ENCODE data around the gene FOXL2NB.

FOXL2NB gene

DNA sequence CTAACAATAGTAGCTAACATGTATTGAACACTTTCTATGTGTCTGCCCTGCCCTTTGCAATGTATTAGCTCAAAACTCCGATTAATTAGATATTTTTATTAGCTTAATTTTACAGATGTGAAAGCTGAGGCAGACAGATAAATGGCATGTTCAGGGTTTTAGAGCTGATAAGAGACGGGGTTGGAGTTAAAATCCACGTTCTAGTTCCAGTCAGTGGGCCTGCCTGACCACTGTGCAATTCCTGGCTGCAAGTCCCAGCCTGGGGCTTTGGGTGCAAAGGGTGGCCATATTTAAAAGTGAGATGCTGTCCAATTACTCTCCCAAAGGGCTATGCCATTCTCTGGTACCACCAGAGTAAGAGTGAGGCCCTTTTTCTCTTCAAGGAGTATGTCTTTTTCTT, 33.3 kb upstream of the FOXL2NB start:
- Histone ChIP-seq H3K4me3 (ENCODE audit: low read depth, low read length) (no peak overlapping the region), H3K27ac (no peak overlapping the region), H3K36me3 (no peaks in the 10 kb centered on the region), H3K27me3 (ENCODE audit: insufficient read depth, low read depth, severe bottlenecking) (no peaks in the 10 kb centered on the region), H3K9me3 (ENCODE audit: severe bottlenecking) (no peaks in the 10 kb centered on the region)
- TF ChIP-seq, protein P1, sequence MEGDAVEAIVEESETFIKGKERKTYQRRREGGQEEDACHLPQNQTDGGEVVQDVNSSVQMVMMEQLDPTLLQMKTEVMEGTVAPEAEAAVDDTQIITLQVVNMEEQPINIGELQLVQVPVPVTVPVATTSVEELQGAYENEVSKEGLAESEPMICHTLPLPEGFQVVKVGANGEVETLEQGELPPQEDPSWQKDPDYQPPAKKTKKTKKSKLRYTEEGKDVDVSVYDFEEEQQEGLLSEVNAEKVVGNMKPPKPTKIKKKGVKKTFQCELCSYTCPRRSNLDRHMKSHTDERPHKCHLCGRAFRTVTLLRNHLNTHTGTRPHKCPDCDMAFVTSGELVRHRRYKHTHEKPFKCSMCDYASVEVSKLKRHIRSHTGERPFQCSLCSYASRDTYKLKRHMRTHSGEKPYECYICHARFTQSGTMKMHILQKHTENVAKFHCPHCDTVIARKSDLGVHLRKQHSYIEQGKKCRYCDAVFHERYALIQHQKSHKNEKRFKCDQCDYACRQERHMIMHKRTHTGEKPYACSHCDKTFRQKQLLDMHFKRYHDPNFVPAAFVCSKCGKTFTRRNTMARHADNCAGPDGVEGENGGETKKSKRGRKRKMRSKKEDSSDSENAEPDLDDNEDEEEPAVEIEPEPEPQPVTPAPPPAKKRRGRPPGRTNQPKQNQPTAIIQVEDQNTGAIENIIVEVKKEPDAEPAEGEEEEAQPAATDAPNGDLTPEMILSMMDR (IDR thresholded peaks at IDR 0.05; ENCODE audit: low read depth, low read length) = no peak
- DNase-seq = no peak

DNA sequence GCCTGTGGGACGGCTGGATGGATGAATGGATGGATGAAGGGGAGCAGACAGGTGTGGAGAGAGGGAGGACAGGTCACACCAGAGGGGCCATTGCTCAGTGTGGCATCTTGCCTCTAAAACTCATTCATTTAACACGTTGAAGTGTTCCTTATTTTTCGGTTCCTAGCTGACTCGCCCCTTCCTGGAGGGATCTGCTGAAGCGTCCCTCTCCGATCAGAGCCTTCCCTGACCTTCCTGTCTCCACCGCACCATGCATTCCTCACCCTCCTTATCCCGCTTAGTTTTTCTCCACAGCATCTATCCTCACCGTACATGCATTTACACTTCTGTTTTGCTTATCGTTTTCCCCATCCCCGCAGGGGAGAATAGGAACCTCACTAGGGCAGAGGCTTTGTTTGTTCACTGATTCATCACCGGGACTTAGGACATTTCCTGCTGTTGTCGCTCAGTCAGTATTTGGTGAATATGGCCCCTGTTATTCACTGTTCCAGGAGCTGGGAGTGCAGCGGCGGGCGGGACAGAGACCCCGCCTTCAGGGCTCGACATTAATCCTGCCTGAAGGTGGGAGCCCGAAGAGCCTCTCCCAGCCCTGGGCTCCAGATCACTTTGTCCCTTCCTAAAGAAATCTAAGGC, 32.0 kb upstream of the FOXL2NB start:
- Histone ChIP-seq H3K9me3 (ENCODE audit: severe bottlenecking) (no peaks in the 10 kb centered on the region), H3K36me3 (no peaks in the 10 kb centered on the region), H3K27ac (no peak overlapping the region; the same call in 1 of the 2 replicates), H3K4me3 (ENCODE audit: low read depth, low read length) (peak overlapping the region; percentile 94), H3K27me3 (ENCODE audit: insufficient read depth, low read depth, severe bottlenecking) (no peaks in the 10 kb centered on the region)
- TF ChIP-seq, protein P1 (IDR thresholded peaks at IDR 0.05; ENCODE audit: low read depth, low read length) = no peak
- no peak for DNase-seq

DNA sequence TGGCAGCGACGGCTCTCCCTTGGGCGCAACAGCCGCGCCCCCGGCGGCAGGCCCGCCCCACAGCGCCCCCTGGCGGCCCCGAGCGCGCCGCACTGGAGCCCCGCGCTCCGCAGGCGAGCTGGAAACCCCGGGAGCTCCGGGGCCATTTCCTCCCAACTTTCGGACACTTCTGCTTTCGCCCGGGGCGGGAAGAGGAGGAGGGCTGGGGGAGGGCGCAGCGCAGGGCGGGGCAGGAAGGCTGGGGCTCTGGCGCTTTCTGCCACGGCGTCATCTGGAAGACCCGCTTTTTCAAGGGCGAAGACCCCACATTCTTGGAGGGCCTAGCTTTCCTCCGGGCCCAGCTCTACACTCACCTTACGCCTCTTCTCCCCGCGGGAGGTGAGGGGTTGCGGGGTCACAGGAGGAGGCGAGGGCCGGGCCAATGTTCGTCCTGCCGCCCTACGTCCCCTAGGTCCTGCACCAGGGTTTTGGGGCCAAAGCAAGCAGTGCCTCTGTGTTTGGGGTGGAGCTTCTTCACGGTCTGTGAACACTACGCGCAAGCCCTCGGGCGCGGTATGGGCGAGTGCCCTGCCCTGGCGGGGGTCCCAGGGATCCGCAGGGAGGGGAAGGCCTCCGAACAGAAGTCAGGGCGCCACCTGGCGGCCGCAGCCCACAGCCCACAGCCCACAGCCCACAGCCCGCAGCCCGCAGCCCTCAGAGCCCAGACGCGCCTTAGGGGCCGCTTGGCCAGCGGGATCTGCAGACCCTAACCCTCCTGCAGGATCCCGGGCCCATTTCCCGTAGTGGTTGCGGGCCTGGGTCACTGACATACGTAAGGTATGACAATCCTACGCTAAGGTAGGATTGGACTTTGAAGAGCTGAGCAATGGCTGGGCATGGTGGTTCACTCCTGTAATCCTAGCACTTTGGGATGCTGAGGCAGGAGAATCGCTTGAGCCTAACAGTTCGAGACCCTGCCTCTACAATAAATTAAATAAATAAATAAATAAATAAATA, 31.2 kb upstream of the FOXL2NB start:
- peak overlapping the region; percentile 94 for H3K4me3 ChIP-seq (ENCODE audit: low read depth, low read length)
- TF ChIP-seq, protein P1 (IDR thresholded peaks at IDR 0.05; ENCODE audit: low read depth, low read length) = peak; percentile 85
- peak overlapping the region; percentile 58 for H3K27ac ChIP-seq
- H3K9me3 ChIP-seq (ENCODE audit: severe bottlenecking) = no peaks in the 10 kb centered on the region
- DNase-seq = peak; percentile 89
- H3K36me3 ChIP-seq = no peaks in the 10 kb centered on the region
- H3K27me3 ChIP-seq (ENCODE audit: insufficient read depth, low read depth, severe bottlenecking) = no peaks in the 10 kb centered on the region

DNA sequence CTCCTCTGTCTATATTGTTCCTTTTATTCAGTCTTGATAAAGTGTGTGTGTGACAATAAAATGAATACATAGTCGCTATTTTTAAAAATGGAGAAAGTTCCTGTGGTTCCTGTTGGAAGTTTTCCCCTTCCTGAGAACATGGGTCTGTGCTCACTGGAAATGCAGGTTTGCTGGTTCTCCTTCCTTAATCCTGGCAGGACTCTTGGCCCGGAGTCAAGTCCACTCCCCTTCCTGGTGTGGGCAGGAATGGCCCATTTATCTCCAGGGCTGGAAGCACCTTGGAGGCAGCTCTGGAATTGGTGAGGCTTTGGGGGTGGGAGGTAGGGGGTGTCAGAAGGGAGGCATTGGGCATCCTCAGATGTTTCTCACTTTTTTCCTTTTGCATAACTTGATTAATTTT, 30.2 kb upstream of the FOXL2NB start:
- Histone ChIP-seq H3K36me3 (no peaks in the 10 kb centered on the region), H3K4me3 (ENCODE audit: low read depth, low read length) (no peak overlapping the region), H3K27me3 (ENCODE audit: insufficient read depth, low read depth, severe bottlenecking) (no peaks in the 10 kb centered on the region), H3K9me3 (ENCODE audit: severe bottlenecking) (no peaks in the 10 kb centered on the region), H3K27ac (no peak overlapping the region)
- DNase-seq = no peak
- TF ChIP-seq, protein P1 (IDR thresholded peaks at IDR 0.05; ENCODE audit: low read depth, low read length) = no peak

DNA sequence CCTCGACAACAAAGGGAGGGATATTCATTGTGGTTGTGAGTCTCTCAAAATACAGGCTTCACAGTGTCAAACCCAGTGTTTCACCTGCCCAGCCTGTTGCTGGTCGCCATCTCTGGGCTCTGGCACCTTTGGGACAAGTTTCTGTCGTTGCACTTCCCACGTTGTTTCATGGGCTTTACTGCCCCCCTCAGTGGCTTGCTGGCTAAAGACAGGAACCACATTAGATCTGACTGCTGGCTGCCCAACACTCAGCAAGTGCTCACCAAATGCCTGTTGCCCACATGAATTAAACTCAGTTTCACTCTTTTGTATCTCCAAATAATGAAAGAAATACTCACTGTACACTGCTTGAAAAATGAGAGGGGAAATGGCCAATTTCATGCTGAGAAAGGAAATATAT, 27.7 kb upstream of the FOXL2NB start:
- no peaks in the 10 kb centered on the region for H3K36me3 ChIP-seq
- no peaks in the 10 kb centered on the region for H3K27me3 ChIP-seq (ENCODE audit: insufficient read depth, low read depth, severe bottlenecking)
- no peak for DNase-seq
- H3K27ac ChIP-seq = no peak overlapping the region
- no peaks in the 10 kb centered on the region for H3K9me3 ChIP-seq (ENCODE audit: severe bottlenecking)
- H3K4me3 ChIP-seq (ENCODE audit: low read depth, low read length) = no peak overlapping the region
- TF ChIP-seq, protein P1 (IDR thresholded peaks at IDR 0.05; ENCODE audit: low read depth, low read length) = 0 out of 2 replicates have a peak, but pooled peaks have one; percentile 2

Measured in WERI-Rb-1 (cell line).